ENCODE data around the gene CBX2.
"Not testable (repeated sequence)": the region's sequence is repeated elsewhere in the genome, so short reads cannot be mapped to it uniquely, and the experiment has no call there.

Gene CBX2

DNA sequence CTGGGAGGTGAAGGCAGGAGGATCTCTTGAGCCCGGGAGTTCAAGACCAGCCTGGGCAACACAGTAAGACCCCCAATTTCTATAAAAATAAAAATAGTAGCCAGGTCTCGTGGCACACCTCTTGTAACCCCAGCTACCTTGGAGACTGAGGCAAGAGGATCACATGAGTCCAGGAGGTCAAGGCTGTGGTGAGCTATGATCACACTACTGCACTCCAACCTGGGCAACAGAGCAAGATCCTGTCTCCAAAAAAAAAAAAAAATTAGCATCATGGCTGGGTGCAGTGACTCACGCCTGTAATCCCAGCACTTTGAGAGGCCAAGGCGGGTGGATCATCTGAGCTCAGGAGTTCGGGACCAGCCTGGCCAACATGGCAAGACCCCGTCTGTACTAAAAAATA is 6.7 kb upstream of the CBX2 start:
- TF ChIP-seq, protein P1, sequence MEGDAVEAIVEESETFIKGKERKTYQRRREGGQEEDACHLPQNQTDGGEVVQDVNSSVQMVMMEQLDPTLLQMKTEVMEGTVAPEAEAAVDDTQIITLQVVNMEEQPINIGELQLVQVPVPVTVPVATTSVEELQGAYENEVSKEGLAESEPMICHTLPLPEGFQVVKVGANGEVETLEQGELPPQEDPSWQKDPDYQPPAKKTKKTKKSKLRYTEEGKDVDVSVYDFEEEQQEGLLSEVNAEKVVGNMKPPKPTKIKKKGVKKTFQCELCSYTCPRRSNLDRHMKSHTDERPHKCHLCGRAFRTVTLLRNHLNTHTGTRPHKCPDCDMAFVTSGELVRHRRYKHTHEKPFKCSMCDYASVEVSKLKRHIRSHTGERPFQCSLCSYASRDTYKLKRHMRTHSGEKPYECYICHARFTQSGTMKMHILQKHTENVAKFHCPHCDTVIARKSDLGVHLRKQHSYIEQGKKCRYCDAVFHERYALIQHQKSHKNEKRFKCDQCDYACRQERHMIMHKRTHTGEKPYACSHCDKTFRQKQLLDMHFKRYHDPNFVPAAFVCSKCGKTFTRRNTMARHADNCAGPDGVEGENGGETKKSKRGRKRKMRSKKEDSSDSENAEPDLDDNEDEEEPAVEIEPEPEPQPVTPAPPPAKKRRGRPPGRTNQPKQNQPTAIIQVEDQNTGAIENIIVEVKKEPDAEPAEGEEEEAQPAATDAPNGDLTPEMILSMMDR (IDR thresholded peaks at IDR 0.05; ENCODE audit: low read depth, low read length), result no peak
- H3K4me3 ChIP-seq (replicated peaks in 1 of 2; ENCODE audit: low read depth in 2 of 2, low read length in 2 of 2), result no peak overlapping the region
- no peak for DNase-seq (ENCODE audit: low read depth in 2 of 2)

DNA sequence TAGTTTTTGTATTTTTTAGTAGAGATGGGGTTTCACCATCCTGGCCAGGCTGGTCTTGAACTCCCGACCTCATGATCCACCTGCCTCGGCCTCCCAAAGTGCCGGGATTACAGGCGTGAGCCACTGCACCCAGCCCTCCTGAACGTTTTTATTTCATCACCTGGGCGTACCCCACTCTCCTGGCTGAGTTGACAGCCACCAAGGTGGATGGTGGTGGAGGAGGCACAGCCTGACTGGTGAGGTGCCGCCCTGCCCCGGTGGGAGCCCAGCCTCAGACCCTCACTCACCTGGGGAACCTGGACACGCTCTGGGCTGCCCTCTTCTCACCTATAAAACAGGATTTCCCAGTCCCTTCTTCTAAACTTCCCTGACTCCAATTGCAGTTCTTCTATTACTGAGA is 5.2 kb upstream of the CBX2 start:
- not testable (repeated sequence) for H3K4me3 ChIP-seq (replicated peaks in 1 of 2; ENCODE audit: low read depth in 2 of 2, low read length in 2 of 2); DNase-seq (ENCODE audit: low read depth in 2 of 2)

DNA sequence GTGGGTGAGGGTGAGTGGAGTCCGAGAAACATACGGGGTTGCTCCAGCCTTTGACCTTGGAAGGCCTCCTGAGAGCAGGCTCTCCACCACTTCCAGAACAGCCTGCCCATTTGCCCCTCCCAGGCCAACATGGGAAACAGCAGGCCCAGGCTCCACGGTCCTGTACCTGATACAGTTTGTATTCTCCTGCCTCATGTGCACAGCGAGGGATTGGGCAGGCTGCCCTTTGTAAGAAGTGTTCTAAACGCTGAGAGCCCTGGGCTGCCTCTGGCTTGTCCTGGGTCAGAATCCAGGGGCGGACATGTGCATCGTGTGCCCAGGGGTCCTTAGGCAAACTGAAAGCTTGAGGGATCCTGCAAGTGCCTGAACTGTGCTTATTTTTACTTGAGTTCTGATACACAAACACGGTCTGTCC is 3.4 kb upstream of the CBX2 start:
- TF ChIP-seq, protein P1 (IDR thresholded peaks at IDR 0.05; ENCODE audit: low read depth, low read length), result no peak
- DNase-seq (ENCODE audit: low read depth in 2 of 2), result no peak
- no peak overlapping the region for H3K4me3 ChIP-seq (replicated peaks in 1 of 2; ENCODE audit: low read depth in 2 of 2, low read length in 2 of 2)

DNA sequence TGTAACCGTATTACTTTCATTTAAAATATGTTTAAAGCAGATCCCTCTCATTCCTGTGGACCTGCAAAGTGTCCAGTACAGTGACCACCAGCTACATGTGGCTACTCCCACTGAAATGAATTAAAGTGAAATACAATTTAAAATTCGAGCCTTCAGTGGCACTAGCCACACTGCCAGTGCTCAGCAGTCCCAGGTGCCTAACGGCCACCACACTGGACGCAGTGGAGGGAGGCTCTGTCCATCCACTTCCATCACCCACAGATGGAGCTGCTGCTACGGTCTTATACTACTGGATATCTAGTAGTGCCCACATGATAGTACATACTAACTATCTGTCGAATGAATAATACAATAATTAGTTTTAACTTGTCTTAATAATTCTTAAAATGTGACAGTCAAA is 2.3 kb upstream of the CBX2 start:
- TF ChIP-seq, protein P1 (IDR thresholded peaks at IDR 0.05; ENCODE audit: low read depth, low read length), result no peak
- no peak overlapping the region for H3K4me3 ChIP-seq (replicated peaks in 1 of 2; ENCODE audit: low read depth in 2 of 2, low read length in 2 of 2)
- DNase-seq (ENCODE audit: low read depth in 2 of 2), result no peak

DNA sequence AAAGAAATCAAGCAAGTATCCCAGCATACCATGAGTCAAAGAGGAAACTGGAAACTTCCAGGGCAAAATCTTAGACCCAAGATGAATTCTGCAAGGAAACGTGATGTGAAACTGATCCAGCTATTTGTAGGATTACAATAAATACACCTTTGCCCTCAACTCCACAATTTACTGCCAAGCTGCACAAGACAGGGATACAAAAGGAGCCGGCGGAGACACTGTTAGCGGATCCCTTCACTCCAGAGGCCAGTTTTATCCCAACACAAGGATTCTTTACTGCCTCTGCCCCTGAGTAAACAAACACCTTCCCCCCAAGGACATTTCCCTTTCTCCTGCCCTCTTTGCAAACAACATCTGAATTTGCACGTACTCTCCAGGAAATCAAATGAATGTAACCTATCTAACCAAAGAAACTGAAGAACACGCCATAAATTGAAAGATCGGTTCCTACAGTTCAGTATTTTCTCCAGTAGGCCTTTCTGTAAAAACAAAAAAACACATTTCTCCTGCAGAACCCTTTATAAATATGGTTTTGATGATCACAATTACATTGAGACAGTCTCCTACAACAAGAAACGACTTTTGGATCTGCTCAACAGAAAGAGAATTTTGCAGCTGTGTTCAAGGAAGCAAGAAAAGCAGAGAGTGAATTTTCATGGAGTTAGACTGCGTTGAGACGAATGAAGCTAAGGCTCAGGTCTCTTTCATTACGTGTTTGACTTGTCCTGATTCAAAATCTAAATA is 1.4 kb upstream of the CBX2 start:
- H3K4me3 ChIP-seq (replicated peaks in 1 of 2; ENCODE audit: low read depth in 2 of 2, low read length in 2 of 2), result no peak overlapping the region
- no peak for DNase-seq (ENCODE audit: low read depth in 2 of 2)
- TF ChIP-seq, protein P1 (IDR thresholded peaks at IDR 0.05; ENCODE audit: low read depth, low read length), result no peak

DNA sequence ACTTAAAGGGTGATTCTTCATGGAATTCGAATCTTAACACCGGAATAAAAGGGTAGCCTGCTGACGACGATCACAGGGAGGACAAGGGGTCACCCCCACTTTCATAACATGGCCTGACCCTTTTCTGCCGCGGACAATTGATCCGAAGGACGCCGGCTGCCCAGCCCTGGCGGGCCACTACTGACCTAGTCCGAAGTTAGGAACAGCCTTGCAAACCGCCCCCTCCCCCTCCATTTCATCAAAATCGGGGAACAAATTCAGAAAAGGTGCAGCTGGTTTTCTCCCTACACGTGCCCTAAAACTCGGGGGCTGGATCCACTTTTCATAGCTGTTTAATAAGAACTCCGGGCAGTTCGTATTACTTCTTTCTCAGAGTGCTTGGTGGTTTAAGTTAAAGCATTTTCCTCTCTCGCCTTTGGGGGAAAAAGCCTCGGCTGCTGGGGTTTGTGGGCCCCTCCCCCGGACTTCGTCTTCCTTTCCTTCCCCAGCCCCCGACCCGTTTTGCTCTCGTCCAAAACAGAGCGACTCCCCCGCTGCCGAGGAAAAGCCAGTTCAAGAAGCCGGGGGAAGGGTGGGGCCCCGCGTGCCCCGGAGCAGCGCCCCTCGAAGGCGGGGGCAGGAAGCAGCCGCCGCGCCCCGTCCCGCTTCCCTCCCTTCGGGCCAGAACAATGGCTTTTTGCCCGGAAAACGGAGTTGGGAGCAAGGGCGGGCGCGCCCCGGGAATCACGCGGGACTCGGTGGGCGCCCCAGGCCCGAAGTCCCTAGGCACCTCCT is 641 bp upstream of the CBX2 start:
- peak; percentile 54 to 66 for DNase-seq (ENCODE audit: low read depth in 2 of 2)
- H3K4me3 ChIP-seq (replicated peaks in 1 of 2; ENCODE audit: low read depth in 2 of 2, low read length in 2 of 2), result peak overlapping the region; percentile 40 to 55
- TF ChIP-seq, protein P1 (IDR thresholded peaks at IDR 0.05; ENCODE audit: low read depth, low read length), result peak; percentile 4

DNA sequence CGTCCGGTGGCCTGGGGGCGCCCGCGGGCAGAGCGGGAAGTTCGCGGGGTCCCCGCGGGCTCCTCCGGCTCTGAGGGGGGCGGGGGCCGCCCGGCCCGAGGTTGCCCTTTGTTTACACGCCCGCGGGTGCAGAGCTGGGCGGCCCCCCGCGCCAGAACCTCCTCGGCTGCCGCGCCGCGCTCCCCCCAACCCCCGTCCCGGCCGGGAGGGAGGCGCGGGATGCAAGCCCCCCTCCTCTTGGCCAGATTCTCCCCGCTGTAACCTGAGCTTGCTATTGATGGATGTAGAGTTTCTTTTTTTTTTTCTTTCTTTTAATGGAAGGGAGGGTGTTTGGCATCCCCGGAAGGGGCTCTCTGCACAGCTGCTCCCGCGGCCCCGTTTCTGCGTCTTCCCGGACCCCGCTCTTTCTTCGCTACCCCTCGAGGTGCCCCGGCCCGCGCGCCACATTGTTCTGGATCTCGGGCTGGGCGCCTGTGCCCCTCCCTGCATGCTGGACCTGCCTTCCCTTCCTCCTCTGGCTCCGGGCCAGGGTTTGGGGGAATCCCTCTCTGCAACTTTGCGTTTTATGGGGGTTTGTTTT is 646 bp downstream of the CBX2 start:
- DNase-seq (ENCODE audit: low read depth in 2 of 2), result no peak
- TF ChIP-seq, protein P1 (IDR thresholded peaks at IDR 0.05; ENCODE audit: low read depth, low read length), result no peak
- H3K4me3 ChIP-seq (replicated peaks in 1 of 2; ENCODE audit: low read depth in 2 of 2, low read length in 2 of 2), result peak overlapping the region; percentile 35 to 64

All from cardiac fibroblast (primary cell).